Lung (tissue), 12 donors: ENCODE measurements around the gene HYAL2. TPM values are rescaled to one million over a fixed set of nuclear protein-coding genes. Genes with fewer than 3 reads are reported as not detected.

ENCODE experiments used
- ATAC-seq: fragments of 200-7000 bp; cut with Tn5 transposase; one replicate; pipeline ENCODE4 v1.9.1; 2020; ENCODE audit warnings: moderate number of reproducible peaks; ENCODE audit not compliant: insufficient read depth, low FRiP score
- DNase-seq, 3 donors: peaks; one replicate each; pipeline ENCODE4 v3.0.0-alpha.2; 2013 to 2017
- H3K27ac ChIP-seq, 2 donors: one replicate each; pipeline ENCODE4 v1.5.1; 2013; ENCODE audit warnings: mild to moderate bottlenecking in 2 of 2, moderate library complexity in 2 of 2, control low read depth in 1 of 2, inconsistent platforms in 1 of 2, low read depth in 1 of 2, low read length in 1 of 2
- H3K27me3 ChIP-seq, 3 donors: one replicate each; pipeline ENCODE4 v1.5.1; 2013; ENCODE audit warnings: low read length in 2 of 3; ENCODE audit not compliant: control insufficient read depth in 3 of 3, insufficient read depth in 3 of 3
- H3K36me3 ChIP-seq, 4 donors: one replicate each; pipeline ENCODE4 v1.5.1; 2013; ENCODE audit warnings: low read length in 4 of 4, mild to moderate bottlenecking in 1 of 4, moderate library complexity in 1 of 4; ENCODE audit not compliant: control insufficient read depth in 4 of 4, insufficient read depth in 4 of 4
- H3K4me1 ChIP-seq, 5 donors: one replicate each; pipeline ENCODE4 v1.5.1; 2013; ENCODE audit warnings: low read length in 5 of 5, mild to moderate bottlenecking in 2 of 5, moderate library complexity in 1 of 5; ENCODE audit not compliant: control insufficient read depth in 5 of 5, insufficient read depth in 5 of 5
- H3K4me3 ChIP-seq: one replicate; pipeline ENCODE4 v1.5.1; 2013; ENCODE audit warnings: mild to moderate bottlenecking, control low read depth, moderate library complexity
- H3K9ac ChIP-seq, 2 donors: one replicate each; pipeline ENCODE4 v1.5.1; 2013; ENCODE audit warnings: low read length in 2 of 2, control low read depth in 1 of 2; ENCODE audit not compliant: insufficient read depth in 1 of 2
- H3K9me3 ChIP-seq, 4 donors: one replicate each; pipeline ENCODE4 v1.5.1; 2013; ENCODE audit warnings: low read length in 3 of 4, mild to moderate bottlenecking in 1 of 4, moderate library complexity in 1 of 4; ENCODE audit not compliant: control insufficient read depth in 4 of 4, insufficient read depth in 3 of 4
- CTCF ChIP-seq: IDR thresholded peaks from 2 replicates; pipeline ENCODE4 v1.5.1; 2012; ENCODE audit warnings: mild to moderate bottlenecking; ENCODE audit errors: control extremely low read depth, extremely low read depth
- WGBS, 2 donors: extraction: QIAGEN DNeasy Blood & Tissue Kit; methylation state at CpG; one replicate each; pipeline ENCODE4 v1.1.7; 2013; 5-methylcytosine and 5-hydroxymethylcytosine counted together
- polyA plus RNA-seq, 2 donors: library from polyadenylated mRNA; stranded (reverse); fragments of 200-250 nt; gene quantifications; one replicate each; pipeline ENCODE4 v1.2.1, GENCODE V29; 2013
- total RNA-seq, 2 donors: library from RNA; depleted of rRNA in 1 of 2; stranded (reverse); fragments of >200 nt in 1 of 2; gene quantifications; one replicate each; pipeline ENCODE4 v1.2.1, GENCODE V29; 2014 to 2021
- donor health status: control.
- donor health status: control.
- donor health status: Bipolar disorder and iron deficiency.
- donor health status: healthy.
- donor health status: DM: yes; HTN: yes; CAD: no.

HYAL2 gene
- total and polyA plus RNA-seq, 4 donors = 94.3 to 218 (median 201) TPM

- no peak for ATAC-seq
- 63 to 66% methylated on average over 5 of the region's 5 CpGs for WGBS, 2 donors
- Histone ChIP-seq H3K4me1 (peaks cover 26 to 40% (median 31%) of the 10 kb centered on the region in 5 donors), H3K4me3 (no peak overlapping the region), H3K9ac (peak overlapping the region in 1 of 2 donors; percentile 51), H3K27me3 (no peaks in the 10 kb centered on the region), H3K27ac (peak overlapping the region; percentile 10 to 37), H3K36me3 (peaks cover 9 to 30% (median 22%) of the 10 kb centered on the region in 4 donors), H3K9me3 (no peaks in the 10 kb centered on the region)
- no peak for DNase-seq
- TF ChIP-seq CTCF = no peak
These were observed 33.4 kb upstream of the HYAL2 start for GRCh38 chr3:50355829-50356552.

DNA sequence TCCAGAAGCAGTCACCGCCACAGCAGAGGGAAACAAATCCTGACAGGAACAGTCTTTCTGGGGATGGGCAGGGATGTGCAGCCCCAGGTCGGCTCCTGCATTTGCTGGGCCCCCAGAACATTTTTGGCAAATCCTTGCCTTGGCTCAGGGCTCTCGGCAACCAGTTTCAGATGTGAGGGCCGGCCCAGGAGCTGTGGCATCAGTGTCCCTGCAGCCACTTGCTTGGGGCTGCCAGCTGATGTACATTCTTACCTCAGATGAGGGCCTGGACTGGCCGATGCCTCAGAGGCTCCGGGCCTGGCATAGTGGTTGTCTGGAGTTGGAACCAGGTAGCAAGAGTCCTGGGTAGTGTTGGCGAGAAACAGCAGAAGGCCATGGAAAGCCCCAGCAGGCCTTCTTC lies 32.3 kb upstream of the HYAL2 start:
- Histone ChIP-seq H3K4me3 (no peak overlapping the region), H3K27me3 (no peaks in the 10 kb centered on the region), H3K36me3 (peaks cover 9 to 30% (median 22%) of the 10 kb centered on the region in 4 donors), H3K9me3 (no peaks in the 10 kb centered on the region), H3K4me1 (peaks cover 31 to 48% (median 32%) of the 10 kb centered on the region in 5 donors), H3K27ac (no peak overlapping the region), H3K9ac (no peak overlapping the region)
- whole genome bisulfite sequencing, 2 donors = 91 to 97% methylated on average over 7 of the region's 7 CpGs
- DNase-seq (no peak), ATAC-seq (no peak)
- no peak for TF ChIP-seq CTCF

- DNase-seq (no peak), ATAC-seq (no peak)
- Histone ChIP-seq H3K4me1 (peaks cover 34 to 51% (median 36%) of the 10 kb centered on the region in 5 donors), H3K27ac (no peak overlapping the region), H3K36me3 (peaks cover 9 to 30% (median 22%) of the 10 kb centered on the region in 4 donors), H3K9ac (no peak overlapping the region), H3K9me3 (no peaks in the 10 kb centered on the region), H3K4me3 (no peak overlapping the region), H3K27me3 (no peaks in the 10 kb centered on the region)
- WGBS, 2 donors = 82 to 88% methylated on average over 5 of the region's 5 CpGs
- no peak for TF ChIP-seq CTCF
These were observed 31.7 kb upstream of the HYAL2 start for GRCh38 chr3:50354186-50354764.
